ENCODE results near the gene HGFAC.

HGFAC gene

DNA sequence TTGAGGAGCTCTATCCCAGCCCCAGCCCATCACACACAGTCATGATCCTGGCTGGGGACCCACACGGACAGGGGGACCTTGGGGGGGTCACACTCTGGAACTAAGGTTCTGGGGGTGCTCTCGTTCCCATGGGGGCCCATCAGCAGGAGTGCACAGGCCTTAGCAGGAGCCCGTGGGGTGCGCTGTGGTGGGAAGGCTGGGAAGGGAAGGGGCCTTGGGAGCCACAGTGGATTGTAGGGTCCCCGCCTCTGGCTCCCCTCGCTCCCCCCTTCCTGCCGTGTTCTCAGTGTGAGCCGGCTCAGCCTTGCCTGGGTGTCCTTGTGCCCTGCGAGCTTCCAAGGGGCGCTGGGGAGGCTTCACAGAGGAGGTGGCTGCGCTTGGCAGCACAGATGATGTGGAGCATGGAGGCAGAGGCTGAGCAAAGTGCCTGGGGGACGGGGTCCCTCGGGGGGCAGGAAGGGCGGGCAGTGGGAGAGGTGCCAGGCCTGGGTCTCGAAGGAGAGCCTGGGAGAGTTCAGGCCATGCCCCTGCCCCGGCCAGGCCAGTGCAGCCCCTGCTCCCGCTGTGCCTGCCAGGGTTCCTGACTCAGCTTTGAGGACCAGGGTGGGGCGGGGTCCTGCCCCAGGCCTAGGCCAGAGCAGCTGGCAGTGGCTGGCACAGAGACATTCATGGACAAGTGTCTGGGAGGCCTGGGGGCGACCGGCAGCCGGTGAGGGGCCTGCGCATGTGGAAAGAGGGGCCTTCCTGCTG lies 5.5 kb upstream of the HGFAC start:
- 95 to 97% methylated on average over 15 to 21 of the region's 22 CpGs for WGBS, 2 experiments (ENCODE audit: insufficient coverage in 2 of 2)
- Histone ChIP-seq H3K9me3 (ENCODE audit: control insufficient read depth, low read length) (no peaks in the 10 kb centered on the region), H3K27ac (ENCODE audit: low read depth, low read length, severe bottlenecking) (no peak overlapping the region)

DNA sequence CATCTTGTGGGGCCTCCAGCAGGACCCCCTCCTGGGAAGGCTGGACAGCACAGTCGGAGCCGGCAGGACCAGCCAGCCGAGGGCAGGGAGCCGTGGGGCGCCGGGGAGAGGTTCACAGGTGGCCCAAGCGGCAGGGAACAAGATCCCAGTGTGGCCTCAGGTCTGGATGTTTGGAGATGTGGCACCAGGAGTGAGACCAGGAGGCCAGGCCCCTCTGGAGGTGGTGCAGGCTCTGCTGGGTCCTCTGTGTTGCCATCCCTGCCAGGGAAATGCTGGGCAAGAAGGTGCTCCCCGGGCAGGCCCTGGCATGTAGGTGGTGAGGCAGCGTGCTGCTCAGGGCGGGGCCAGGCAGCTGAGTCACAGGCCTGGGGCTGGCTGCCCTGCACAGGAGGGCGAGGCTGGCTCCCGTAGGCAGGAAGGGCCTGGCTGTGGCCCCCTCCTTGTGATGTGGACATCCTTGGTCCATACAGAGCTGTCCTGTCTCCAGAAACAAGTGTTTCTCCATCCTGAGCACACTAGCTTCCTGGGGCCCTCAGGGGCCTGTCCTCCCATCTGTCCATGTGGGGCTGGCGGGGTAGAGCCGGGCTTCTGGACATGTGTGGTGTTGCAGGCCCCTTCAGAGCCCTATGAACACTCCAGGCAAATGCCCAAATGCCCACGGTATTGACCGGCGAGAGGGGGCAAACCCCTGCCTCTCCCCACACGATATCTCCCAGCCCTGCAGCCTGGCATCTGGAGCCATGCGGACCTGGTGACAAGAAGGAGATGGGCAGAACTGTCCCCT lies 4.8 kb upstream of the HGFAC start:
- H3K9me3 ChIP-seq (ENCODE audit: control insufficient read depth, low read length), result no peaks in the 10 kb centered on the region
- H3K36me3 ChIP-seq (ENCODE audit: control insufficient read depth, insufficient read depth, low read length), result peaks cover 4% of the 10 kb centered on the region
- WGBS, 2 experiments (ENCODE audit: insufficient coverage in 2 of 2), result 90 to 94% methylated on average over 18 to 19 of the region's 19 CpGs
- H3K27ac ChIP-seq (ENCODE audit: low read depth, low read length, severe bottlenecking), result no peak overlapping the region
- H3K4me3 ChIP-seq (ENCODE audit: extremely low read depth, insufficient read depth, low read length, poor library complexity, severe bottlenecking), result no peak overlapping the region
- H3K4me1 ChIP-seq (ENCODE audit: control insufficient read depth, insufficient read depth, low read length, poor library complexity, severe bottlenecking), result peaks cover 6% of the 10 kb centered on the region

More for the DNA sequence above, 5.5 kb upstream of the HGFAC start:
- H3K36me3 ChIP-seq (ENCODE audit: control insufficient read depth, insufficient read depth, low read length), result peaks cover 4% of the 10 kb centered on the region
- no peak overlapping the region for H3K4me3 ChIP-seq (ENCODE audit: extremely low read depth, insufficient read depth, low read length, poor library complexity, severe bottlenecking)
- peaks cover 6% of the 10 kb centered on the region for H3K4me1 ChIP-seq (ENCODE audit: control insufficient read depth, insufficient read depth, low read length, poor library complexity, severe bottlenecking)

DNA sequence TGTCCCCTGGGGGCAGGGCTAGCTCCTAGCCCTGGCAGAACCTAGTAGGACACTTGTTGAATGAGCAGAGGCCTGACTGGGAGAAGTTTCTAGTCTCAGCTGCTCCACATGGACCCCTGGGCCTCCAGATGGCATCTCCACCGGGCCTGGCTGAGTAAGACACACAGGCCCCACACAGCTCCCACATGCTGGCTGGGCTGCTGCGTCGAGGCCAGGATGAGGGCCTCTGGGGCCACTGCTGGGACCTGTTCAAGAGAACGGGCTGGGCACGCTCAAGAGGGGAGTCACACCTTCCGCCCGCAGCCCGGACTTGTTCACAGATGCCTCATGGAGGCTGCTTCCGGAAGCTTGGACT lies 4.2 kb upstream of the HGFAC start:
- WGBS, 2 experiments (ENCODE audit: insufficient coverage in 2 of 2), result 95 to 97% methylated on average over 8 to 9 of the region's 9 CpGs
- Histone ChIP-seq H3K4me3 (ENCODE audit: extremely low read depth, insufficient read depth, low read length, poor library complexity, severe bottlenecking) (no peak overlapping the region), H3K4me1 (ENCODE audit: control insufficient read depth, insufficient read depth, low read length, poor library complexity, severe bottlenecking) (peaks cover 6% of the 10 kb centered on the region), H3K27ac (ENCODE audit: low read depth, low read length, severe bottlenecking) (no peak overlapping the region), H3K36me3 (ENCODE audit: control insufficient read depth, insufficient read depth, low read length) (peaks cover 4% of the 10 kb centered on the region), H3K9me3 (ENCODE audit: control insufficient read depth, low read length) (no peaks in the 10 kb centered on the region)

DNA sequence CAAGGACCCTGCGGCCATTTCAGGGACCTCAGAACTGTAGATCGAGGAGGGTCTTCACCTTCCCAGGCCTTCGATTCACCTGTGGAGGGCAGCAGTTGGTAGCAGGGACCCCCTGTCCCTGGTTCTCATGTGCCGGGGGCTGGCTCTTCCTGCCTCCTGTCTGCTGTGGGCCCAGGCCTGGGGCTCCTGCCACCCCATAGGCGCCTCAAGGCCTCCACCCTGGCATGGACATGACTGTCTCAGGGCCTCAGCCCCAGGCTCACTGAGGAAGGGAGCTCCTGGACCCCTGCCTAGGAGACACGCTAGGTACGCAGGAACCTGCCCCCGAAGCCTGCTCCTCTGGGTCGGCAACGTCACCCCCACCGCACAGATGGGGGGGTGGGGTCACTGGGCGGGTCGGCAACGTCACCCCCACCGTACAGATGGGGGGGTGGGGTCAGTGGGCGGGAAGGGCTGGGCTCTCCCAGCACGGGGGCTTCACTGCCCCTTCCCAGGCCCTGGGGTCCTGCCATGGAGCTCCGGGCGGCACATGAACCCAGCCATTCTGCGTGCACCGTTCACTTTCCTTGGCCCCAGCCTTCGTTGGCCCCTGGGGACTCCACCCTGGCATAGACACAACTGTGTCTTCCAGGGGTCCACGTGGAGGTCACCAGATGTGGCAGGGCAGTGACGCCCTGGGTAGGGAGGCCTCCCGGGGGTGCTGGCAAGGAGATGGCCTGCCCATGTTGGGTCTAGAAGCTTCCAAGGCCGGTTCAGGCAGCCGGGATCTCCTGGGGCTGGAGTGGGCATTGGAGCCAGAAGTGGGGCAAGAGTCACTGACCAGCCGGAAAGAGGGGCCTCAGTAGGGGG lies 3.5 kb upstream of the HGFAC start:
- 94 to 97% methylated on average over 20 to 21 of the region's 28 CpGs for WGBS, 2 experiments (ENCODE audit: insufficient coverage in 2 of 2)
- Histone ChIP-seq H3K9me3 (ENCODE audit: control insufficient read depth, low read length) (no peaks in the 10 kb centered on the region), H3K27ac (ENCODE audit: low read depth, low read length, severe bottlenecking) (no peak overlapping the region), H3K4me3 (ENCODE audit: extremely low read depth, insufficient read depth, low read length, poor library complexity, severe bottlenecking) (no peak overlapping the region), H3K4me1 (ENCODE audit: control insufficient read depth, insufficient read depth, low read length, poor library complexity, severe bottlenecking) (peaks cover 6% of the 10 kb centered on the region), H3K36me3 (ENCODE audit: control insufficient read depth, insufficient read depth, low read length) (no peaks in the 10 kb centered on the region)

DNA sequence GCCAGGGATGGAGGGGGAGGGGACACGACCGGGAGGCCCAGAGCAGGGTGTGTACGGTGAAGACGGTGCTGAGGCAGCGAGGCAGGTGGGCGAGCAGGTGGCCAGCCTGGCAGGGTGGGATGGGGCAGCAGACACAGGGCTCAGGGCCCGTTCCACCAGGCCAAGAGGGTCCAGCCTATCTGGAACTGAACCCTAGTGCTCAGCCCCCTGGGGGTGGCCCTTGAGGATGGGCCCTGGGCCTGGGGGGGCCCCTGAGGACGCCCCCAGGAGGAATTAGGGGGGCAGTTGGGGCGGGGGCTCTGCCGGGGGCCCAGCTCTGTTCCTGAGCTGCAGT lies 3.0 kb upstream of the HGFAC start:
- Histone ChIP-seq H3K9me3 (ENCODE audit: control insufficient read depth, low read length) (no peaks in the 10 kb centered on the region), H3K36me3 (ENCODE audit: control insufficient read depth, insufficient read depth, low read length) (no peaks in the 10 kb centered on the region), H3K4me1 (ENCODE audit: control insufficient read depth, insufficient read depth, low read length, poor library complexity, severe bottlenecking) (peaks cover 6% of the 10 kb centered on the region), H3K4me3 (ENCODE audit: extremely low read depth, insufficient read depth, low read length, poor library complexity, severe bottlenecking) (no peak overlapping the region), H3K27ac (ENCODE audit: low read depth, low read length, severe bottlenecking) (no peak overlapping the region)
- WGBS, 2 experiments (ENCODE audit: insufficient coverage in 2 of 2), result 92 to 99% methylated on average over 6 to 9 of the region's 10 CpGs

DNA sequence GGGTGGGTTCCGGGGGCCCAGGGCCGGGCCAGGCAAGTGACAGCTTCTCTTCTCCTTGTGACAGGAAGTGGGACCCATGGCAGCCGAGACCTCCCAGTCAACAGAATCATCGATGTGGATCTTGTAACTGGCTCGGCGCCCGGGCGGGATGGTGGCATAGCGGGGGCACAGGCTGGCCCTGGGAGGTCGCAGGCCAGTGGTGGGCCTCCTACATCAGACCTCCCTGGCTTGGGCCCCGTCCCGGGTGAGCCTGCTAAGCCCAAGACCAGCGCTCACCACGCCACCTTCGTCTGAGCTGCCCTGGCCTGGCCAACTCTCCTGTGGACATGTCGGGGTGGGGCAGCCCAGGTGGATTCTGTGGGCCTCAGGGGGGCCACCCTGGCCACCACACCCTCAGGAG lies 2.4 kb upstream of the HGFAC start:
- Histone ChIP-seq H3K4me3 (ENCODE audit: extremely low read depth, insufficient read depth, low read length, poor library complexity, severe bottlenecking) (no peak overlapping the region), H3K4me1 (ENCODE audit: control insufficient read depth, insufficient read depth, low read length, poor library complexity, severe bottlenecking) (peaks cover 6% of the 10 kb centered on the region), H3K9me3 (ENCODE audit: control insufficient read depth, low read length) (no peaks in the 10 kb centered on the region), H3K27ac (ENCODE audit: low read depth, low read length, severe bottlenecking) (no peak overlapping the region), H3K36me3 (ENCODE audit: control insufficient read depth, insufficient read depth, low read length) (no peaks in the 10 kb centered on the region)
- WGBS, 2 experiments (ENCODE audit: insufficient coverage in 2 of 2), result 96 to 99% methylated on average over 12 to 16 of the region's 16 CpGs

DNA sequence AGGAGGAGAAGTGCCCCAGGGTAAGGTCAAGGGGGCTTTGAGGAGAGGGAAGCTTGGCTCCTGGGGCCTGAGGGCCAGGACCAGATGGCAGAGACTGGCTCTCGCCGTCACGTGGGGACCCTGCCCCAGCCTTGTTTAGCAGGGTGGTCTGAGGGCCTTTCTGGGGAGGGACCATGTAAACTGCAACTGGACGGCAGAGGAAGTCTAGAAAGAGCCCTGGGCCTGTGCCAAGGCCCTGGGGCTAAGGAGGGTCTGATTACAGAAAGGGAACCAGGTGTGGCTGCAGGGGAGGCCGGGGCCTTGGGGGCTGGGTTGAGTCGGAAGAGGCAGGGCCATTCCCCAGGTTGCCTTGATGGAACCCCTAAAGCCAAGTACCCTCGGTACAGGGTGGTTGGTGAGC lies 1.8 kb upstream of the HGFAC start:
- Histone ChIP-seq H3K4me1 (ENCODE audit: control insufficient read depth, insufficient read depth, low read length, poor library complexity, severe bottlenecking) (peaks cover 6% of the 10 kb centered on the region), H3K4me3 (ENCODE audit: extremely low read depth, insufficient read depth, low read length, poor library complexity, severe bottlenecking) (no peak overlapping the region), H3K36me3 (ENCODE audit: control insufficient read depth, insufficient read depth, low read length) (no peaks in the 10 kb centered on the region), H3K27ac (ENCODE audit: low read depth, low read length, severe bottlenecking) (no peak overlapping the region), H3K9me3 (ENCODE audit: control insufficient read depth, low read length) (no peaks in the 10 kb centered on the region)
- WGBS, 2 experiments (ENCODE audit: insufficient coverage in 2 of 2), result 95% methylated on average over 6 to 7 of the region's 7 CpGs

DNA sequence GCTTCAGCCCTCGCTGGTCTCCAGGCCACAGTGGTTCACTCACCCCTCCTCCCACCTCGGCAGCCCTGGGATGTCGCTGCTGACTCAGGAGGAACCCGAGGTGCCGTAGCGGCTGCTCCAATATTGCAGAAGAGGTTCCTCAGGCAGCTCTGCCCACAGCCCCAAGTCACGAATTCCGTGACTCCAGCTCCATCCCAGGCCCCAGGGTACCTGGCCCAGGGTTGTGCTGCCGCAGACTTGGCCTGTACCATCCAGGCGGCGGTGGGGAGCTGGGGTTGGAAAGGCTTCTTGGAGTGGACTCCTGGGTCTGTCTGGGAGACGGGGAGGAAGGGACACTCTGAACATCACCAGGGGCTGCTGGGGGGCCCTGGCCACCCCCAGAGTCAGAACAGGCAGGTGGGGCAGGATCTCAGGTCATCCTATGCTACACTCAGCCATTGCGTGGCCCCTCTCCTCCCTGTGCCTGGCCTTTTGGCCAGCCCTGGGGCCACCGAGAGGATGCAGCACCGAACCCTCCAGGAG lies 728 bp upstream of the HGFAC start:
- Histone ChIP-seq H3K36me3 (ENCODE audit: control insufficient read depth, insufficient read depth, low read length) (no peaks in the 10 kb centered on the region), H3K9me3 (ENCODE audit: control insufficient read depth, low read length) (no peaks in the 10 kb centered on the region), H3K27ac (ENCODE audit: low read depth, low read length, severe bottlenecking) (no peak overlapping the region), H3K4me1 (ENCODE audit: control insufficient read depth, insufficient read depth, low read length, poor library complexity, severe bottlenecking) (peaks cover 6% of the 10 kb centered on the region), H3K4me3 (ENCODE audit: extremely low read depth, insufficient read depth, low read length, poor library complexity, severe bottlenecking) (no peak overlapping the region)
- WGBS, 2 experiments (ENCODE audit: insufficient coverage in 2 of 2), result 90 to 93% methylated on average over 10 to 14 of the region's 15 CpGs

DNA sequence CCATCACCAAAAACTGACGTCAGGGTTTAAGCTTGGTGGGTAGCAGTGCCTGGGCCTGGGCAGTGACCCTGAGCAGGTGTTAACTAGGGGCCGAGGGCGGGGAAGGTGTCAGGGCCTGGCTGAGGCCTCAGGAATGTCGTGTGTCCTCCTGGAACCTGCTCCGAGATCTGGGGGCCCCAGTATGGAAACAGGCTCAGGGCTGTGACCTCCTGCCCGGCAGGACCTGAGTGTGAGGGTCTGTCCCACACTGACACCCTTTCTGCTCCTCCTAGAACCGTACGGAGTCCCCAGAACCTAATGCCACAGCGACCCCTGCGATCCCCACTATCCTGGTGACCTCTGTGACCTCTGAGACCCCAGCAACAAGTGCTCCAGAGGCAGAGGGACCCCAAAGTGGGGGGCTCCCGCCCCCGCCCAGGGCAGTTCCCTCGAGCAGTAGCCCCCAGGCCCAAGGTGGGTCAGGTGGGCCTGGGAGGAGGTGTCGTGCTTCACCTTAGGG lies 741 bp downstream of the HGFAC start:
- Histone ChIP-seq H3K27ac (ENCODE audit: low read depth, low read length, severe bottlenecking) (no peak overlapping the region), H3K36me3 (ENCODE audit: control insufficient read depth, insufficient read depth, low read length) (no peaks in the 10 kb centered on the region)
- 84 to 87% methylated on average over 12 of the region's 14 CpGs for WGBS, 2 experiments (ENCODE audit: insufficient coverage in 2 of 2)

DNA sequence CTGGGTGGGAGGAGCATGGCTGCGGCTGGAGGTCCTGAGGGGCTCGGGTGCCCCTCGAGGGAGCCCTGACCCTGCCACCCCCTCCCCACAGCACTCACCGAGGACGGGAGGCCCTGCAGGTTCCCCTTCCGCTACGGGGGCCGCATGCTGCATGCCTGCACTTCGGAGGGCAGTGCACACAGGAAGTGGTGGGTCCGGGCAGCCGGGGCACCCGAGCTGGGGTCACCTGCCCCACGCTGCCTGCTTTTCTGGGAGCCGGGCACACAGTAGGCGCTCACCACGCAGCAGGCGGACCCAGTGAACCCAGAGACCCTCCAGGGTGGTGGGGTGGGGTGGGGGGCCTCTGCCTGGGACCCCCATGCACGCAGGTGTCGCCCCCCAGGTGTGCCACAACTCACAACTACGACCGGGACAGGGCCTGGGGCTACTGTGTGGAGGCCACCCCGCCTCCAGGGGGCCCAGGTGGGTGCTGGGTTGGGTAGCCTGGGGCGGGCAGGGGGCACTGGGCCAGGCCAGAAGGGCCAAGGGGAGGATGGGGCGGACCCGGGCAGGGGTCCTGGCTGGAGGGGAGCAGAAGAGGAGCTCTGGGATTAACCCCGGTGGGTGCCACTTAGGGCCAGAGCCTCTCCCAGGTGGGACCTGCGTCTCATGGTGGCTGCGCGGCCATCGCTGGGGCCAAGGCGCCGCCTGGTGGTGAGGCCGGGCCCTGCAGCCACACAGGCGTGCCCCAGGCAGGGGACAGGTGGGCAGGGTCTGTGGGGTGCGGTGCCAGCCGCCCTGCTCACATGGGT lies 1.4 kb downstream of the HGFAC start:
- Histone ChIP-seq H3K9me3 (ENCODE audit: control insufficient read depth, low read length) (no peaks in the 10 kb centered on the region), H3K4me1 (ENCODE audit: control insufficient read depth, insufficient read depth, low read length, poor library complexity, severe bottlenecking) (no peaks in the 10 kb centered on the region), H3K4me3 (ENCODE audit: extremely low read depth, insufficient read depth, low read length, poor library complexity, severe bottlenecking) (no peak overlapping the region), H3K27ac (ENCODE audit: low read depth, low read length, severe bottlenecking) (no peak overlapping the region), H3K36me3 (ENCODE audit: control insufficient read depth, insufficient read depth, low read length) (no peaks in the 10 kb centered on the region)
- 56 to 65% methylated on average over 22 to 30 of the region's 36 CpGs for WGBS, 2 experiments (ENCODE audit: insufficient coverage in 2 of 2)

More for the DNA sequence above, 741 bp downstream of the HGFAC start:
- H3K4me1 ChIP-seq (ENCODE audit: control insufficient read depth, insufficient read depth, low read length, poor library complexity, severe bottlenecking), result no peaks in the 10 kb centered on the region
- H3K9me3 ChIP-seq (ENCODE audit: control insufficient read depth, low read length), result no peaks in the 10 kb centered on the region
- no peak overlapping the region for H3K4me3 ChIP-seq (ENCODE audit: extremely low read depth, insufficient read depth, low read length, poor library complexity, severe bottlenecking)

Data from mesodermal cell (in vitro differentiated cells).